Mesothelial cell of epicardium (in vitro differentiated cells): ENCODE data around the gene APBB1IP. TPM values are rescaled to one million over a fixed set of nuclear protein-coding genes. Genes with fewer than 3 reads are reported as not detected.
"Not testable (repeated sequence)": the region's sequence is repeated elsewhere in the genome, so short reads cannot be mapped to it uniquely, and the experiment has no call there.

ENCODE experiments used
- DNase-seq, 2 experiments: peaks; one replicate each; pipeline ENCODE4 v3.0.0; 2021; ENCODE audit warnings: low spot score in 2 of 2; ENCODE audit not compliant: unreplicated experiment in 2 of 2
- H3K27ac Mint-ChIP-seq: 2 replicates; pipeline ENCODE4 v1.8.0; 2021; ENCODE audit warnings: mixed read lengths
- H3K27me3 Mint-ChIP-seq: 2 replicates; pipeline ENCODE4 v1.8.0; 2021; ENCODE audit warnings: low read depth, mixed read lengths
- H3K36me3 Mint-ChIP-seq: 2 replicates; pipeline ENCODE4 v1.8.0; 2021; ENCODE audit warnings: mixed read lengths
- H3K4me1 Mint-ChIP-seq: 2 replicates; pipeline ENCODE4 v1.8.0; 2021; ENCODE audit warnings: mixed read lengths
- H3K4me3 Mint-ChIP-seq: 2 replicates; pipeline ENCODE4 v1.8.0; 2021; ENCODE audit warnings: mild to moderate bottlenecking, moderate library complexity, mixed read lengths
- H3K9me3 Mint-ChIP-seq: 2 replicates; pipeline ENCODE4 v1.8.0; 2021; ENCODE audit warnings: mixed read lengths
- CTCF ChIP-seq: fragments of 200-600 bp; sonication (generic); IDR thresholded peaks from one replicate; pipeline ENCODE4 v1.5.0; 2021; ENCODE audit warnings: antibody characterized with exemption; ENCODE audit not compliant: unreplicated experiment
- total RNA-seq: library from RNA; stranded (reverse); gene quantifications from 3 replicates; pipeline ENCODE4 v1.2.1, GENCODE V29; 2021

The APBB1IP gene
- total RNA-seq, 1 donor from 2014 or later, result 0.22 TPM

GRCh38 chr10:26463986-26464385, 25.8 kb downstream of the APBB1IP start:
- no peaks in the 10 kb centered on the region for H3K27me3 Mint-ChIP-seq
- no peak overlapping the region for H3K27ac Mint-ChIP-seq
- H3K9me3 Mint-ChIP-seq, result peaks cover 15% of the 10 kb centered on the region
- no peak overlapping the region for H3K4me3 Mint-ChIP-seq
- H3K4me1 Mint-ChIP-seq, result peaks cover 4% of the 10 kb centered on the region
- no peak for TF ChIP-seq CTCF
- H3K36me3 Mint-ChIP-seq, result no peaks in the 10 kb centered on the region
- DNase-seq, result no peak

GRCh38 chr10:26464632-26465280, 26.6 kb downstream of the APBB1IP start:
- DNase-seq, result no peak

GRCh38 chr10:26466531-26466930, 28.4 kb downstream of the APBB1IP start:
- not testable (repeated sequence) for H3K27me3 Mint-ChIP-seq, H3K4me3 Mint-ChIP-seq, DNase-seq, H3K4me1 Mint-ChIP-seq, H3K27ac Mint-ChIP-seq, H3K9me3 Mint-ChIP-seq, H3K36me3 Mint-ChIP-seq

More at GRCh38 chr10:26464632-26465280, 26.6 kb downstream of the APBB1IP start:
- Mint-ChIP-seq H3K27me3 (no peaks in the 10 kb centered on the region), H3K9me3 (peaks cover 15% of the 10 kb centered on the region), H3K36me3 (no peaks in the 10 kb centered on the region), H3K27ac (no peak overlapping the region), H3K4me1 (peaks cover 4% of the 10 kb centered on the region), H3K4me3 (no peak overlapping the region)
- no peak for TF ChIP-seq CTCF

GRCh38 chr10:26467639-26468038, 29.5 kb downstream of the APBB1IP start:
- no peak overlapping the region for H3K4me3 Mint-ChIP-seq
- no peak for TF ChIP-seq CTCF

DNA sequence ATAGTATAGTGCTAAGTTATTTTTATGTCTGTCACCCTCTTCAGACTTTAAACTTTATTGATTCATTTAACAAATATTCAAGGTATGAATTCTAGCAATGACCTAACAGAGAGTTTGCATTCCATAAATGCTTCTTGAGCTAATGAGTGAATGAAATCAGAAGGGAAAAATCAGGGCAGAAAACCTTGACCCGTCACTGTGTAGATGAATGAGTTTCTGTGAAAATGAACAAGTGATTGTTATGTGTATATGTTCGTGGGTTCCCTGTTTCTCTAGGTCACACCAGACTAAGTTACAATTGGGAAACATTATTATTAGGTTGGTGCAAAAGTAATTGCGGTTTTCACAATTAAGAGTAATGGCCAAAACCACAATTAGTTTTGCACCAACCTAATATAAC, 30.1 kb downstream of the APBB1IP start:
- H3K4me1 Mint-ChIP-seq, result peaks cover 10% of the 10 kb centered on the region
- TF ChIP-seq CTCF, result no peak
- H3K27me3 Mint-ChIP-seq, result no peaks in the 10 kb centered on the region
- no peaks in the 10 kb centered on the region for H3K36me3 Mint-ChIP-seq
- no peaks in the 10 kb centered on the region for H3K9me3 Mint-ChIP-seq
- no peak for DNase-seq
- no peak overlapping the region for H3K27ac Mint-ChIP-seq
- H3K4me3 Mint-ChIP-seq, result no peak overlapping the region

More at GRCh38 chr10:26467639-26468038, 29.5 kb downstream of the APBB1IP start:
- Mint-ChIP-seq H3K4me1 (peaks cover 10% of the 10 kb centered on the region), H3K36me3 (no peaks in the 10 kb centered on the region), H3K9me3 (no peaks in the 10 kb centered on the region), H3K27me3 (no peaks in the 10 kb centered on the region), H3K27ac (no peak overlapping the region)
- no peak for DNase-seq

- TF ChIP-seq CTCF, result no peak
- DNase-seq, result no peak
- Mint-ChIP-seq H3K27me3 (no peaks in the 10 kb centered on the region), H3K4me1 (peaks cover 10% of the 10 kb centered on the region), H3K27ac (no peak overlapping the region), H3K9me3 (no peaks in the 10 kb centered on the region), H3K36me3 (no peaks in the 10 kb centered on the region), H3K4me3 (no peak overlapping the region)
Observed at GRCh38 chr10:26468700-26469099, 30.6 kb downstream of the APBB1IP start.
